ENCODE measurements around the gene FIBP.
A peak's percentile ranks its signal among the peaks of the same experiment; 100 is the strongest.
"Not testable (repeated sequence)": the region's sequence is repeated elsewhere in the genome, so short reads cannot be mapped to it uniquely, and the experiment has no call there.

The FIBP gene

GRCh38 chr11:65857853-65858680 lies 30.2 kb downstream of the FIBP start, which contains the start of gene CFL1:
TSS of gene CFL1 (minus strand) at chr11:65858180. CDS start at chr11:65858099, 81 bp downstream.
- DNase-seq: peak; percentile 98

DNA sequence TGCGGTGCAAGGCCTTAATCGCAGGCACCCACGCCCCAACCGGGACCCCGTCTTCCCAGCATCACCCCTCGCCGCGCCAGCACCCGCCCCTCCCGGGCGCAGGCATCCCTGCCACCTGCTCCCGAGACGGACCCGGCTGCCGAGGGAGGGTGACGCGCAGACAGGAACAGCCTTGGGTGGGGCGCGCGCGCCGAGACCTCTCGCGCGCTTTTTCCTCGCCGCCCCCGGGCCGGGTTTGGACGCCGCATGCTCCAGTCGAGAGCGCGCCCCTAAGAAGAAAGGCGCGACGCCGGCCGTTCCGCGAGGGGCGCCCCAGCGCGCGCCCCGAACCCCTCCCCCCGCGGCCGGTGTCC lies 30.8 kb downstream of the FIBP start:
- no peak for DNase-seq

- peak; percentile 78 for DNase-seq
Observed at GRCh38 chr11:65856689-65857499, 31.4 kb downstream of the FIBP start.

DNA sequence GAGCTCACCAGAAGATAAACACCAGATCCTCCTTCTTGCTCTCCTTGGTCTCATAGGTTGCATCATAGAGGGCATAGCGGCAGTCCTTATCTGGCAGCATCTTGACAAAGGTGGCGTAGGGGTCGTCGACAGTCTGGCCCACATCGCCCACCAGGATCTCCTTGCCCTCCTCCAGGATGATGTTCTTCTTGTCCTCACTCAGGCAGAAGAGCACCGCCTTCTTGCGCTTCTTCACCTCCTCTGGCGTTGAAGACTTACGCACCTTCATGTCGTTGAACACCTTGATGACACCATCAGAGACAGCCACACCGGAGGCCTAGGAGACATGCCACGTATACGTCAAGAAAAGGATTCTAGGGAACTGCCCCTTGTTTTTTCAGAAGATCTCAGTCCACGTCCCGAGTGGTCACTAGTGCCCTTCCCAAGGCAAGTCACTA lies 32.3 kb downstream of the FIBP start:
- DNase-seq: peak; percentile 0

- peak; percentile 0 for DNase-seq
Observed at GRCh38 chr11:65854852-65855837, 33.1 kb downstream of the FIBP start.

- DNase-seq: no peak
Observed at GRCh38 chr11:65854161-65854592, 34.1 kb downstream of the FIBP start.

DNA sequence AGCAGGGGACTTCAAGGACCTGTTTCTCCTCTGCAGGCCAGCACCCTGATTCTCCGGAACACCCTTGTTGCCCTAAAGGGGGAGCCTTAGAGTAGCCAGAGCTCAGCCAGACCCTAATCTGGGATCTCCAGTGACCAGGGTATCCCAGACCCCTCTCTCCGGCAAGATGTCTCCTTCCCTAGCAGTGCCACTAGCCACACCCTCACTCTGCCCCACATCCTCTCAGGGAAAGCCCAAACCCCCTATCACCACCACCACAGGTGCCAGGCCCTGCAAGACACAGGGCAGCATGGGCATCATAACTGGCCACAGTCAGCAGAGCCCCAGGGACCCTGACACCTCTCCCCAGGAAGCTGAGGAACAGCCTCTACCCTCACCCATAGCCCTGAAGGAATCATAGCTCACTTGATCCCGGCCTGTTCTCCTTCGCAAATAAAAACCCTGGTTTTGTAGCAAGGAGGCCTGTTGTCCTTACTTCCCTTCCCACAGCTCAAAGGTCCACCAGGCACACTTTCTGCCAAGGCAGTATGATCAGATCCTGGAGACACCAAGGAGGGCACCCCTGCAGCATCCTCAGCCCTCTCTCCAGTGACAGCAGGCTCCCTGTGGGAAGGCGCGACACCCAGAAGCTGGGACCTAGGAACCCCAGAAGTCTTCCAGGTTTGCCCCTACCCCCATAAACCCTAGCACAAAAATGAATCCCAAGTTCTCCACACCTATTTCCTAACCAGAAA lies 34.9 kb downstream of the FIBP start:
- DNase-seq: no peak

- peak; percentile 15 for DNase-seq
Observed at GRCh38 chr11:65852508-65853245, 35.6 kb downstream of the FIBP start.

DNA sequence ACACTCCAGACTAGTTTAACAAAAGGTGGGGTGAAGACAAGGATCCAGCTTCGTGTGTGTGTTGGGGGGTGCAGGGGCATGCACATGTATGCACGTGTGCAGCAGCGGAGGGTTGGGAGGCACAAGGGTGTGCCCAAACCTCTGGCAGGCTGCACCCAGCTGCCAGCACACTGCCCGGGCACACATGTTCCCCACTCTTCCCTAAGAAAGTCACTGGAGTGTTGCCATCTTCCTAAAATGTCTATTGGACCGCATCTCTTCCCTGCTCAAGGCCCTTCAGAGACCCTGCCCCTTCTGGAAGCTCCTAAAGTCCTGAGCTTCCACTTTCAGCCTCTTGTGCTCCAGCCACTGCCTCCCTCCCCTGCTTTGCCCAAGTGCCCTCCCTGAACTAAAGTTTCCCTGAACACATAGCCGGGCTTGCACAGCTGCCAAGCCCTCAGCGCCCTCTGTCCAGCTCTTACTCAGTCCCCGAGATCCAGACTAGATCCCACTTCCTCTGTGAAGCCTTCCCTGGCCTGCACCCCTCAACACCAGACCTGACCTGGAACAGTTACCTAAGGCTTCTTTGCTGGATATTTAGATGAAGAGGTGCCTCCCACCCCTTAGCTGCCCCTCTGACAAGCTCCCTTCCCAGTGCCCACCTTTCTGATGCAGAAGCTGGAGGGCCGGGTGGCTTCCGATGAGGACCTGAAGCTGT lies 36.3 kb downstream of the FIBP start:
- no peak for DNase-seq

GRCh38 chr11:65851083-65851579 lies 37.1 kb downstream of the FIBP start:
- peak; percentile 40 for DNase-seq

DNA sequence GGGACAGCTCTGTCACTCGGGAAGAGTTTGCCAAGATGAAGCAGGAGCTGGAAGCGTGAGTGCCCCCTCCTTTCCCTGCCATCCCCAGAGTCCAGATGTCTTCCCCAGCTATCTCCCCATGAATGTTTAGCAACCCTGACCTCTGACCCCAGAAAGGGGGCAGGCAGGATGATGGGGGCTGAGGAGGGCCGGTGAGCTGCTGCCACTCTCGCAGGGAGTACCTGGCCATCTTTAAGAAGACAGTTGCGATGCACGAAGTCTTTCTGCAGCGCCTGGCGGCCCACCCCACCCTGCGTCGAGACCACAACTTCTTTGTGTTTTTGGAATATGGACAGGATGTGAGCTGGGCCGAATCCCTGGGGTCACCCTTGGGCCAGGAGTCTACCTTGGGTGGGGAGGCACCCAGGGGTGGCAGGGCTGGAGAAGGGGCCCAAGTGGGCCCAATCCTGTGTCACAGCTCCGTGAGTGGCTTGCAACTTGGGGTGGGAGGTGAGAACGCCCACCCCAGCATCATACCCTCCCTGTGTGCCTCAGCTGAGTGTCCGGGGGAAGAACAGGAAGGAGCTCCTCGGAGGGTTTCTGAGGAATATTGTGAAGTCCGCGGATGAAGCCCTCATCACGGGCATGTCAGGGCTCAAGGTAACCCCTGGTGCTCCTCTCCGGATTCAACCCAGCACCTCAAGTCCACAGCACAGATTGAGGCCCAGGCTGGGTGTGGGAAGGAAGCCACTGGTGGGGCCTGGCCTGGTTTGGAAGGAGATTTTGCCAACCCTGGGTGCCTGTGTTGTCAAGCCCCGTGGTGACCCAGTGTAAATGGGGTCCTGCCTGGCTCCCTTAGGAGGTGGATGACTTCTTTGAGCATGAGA lies 37.8 kb downstream of the FIBP start:
- no peak for DNase-seq

DNA sequence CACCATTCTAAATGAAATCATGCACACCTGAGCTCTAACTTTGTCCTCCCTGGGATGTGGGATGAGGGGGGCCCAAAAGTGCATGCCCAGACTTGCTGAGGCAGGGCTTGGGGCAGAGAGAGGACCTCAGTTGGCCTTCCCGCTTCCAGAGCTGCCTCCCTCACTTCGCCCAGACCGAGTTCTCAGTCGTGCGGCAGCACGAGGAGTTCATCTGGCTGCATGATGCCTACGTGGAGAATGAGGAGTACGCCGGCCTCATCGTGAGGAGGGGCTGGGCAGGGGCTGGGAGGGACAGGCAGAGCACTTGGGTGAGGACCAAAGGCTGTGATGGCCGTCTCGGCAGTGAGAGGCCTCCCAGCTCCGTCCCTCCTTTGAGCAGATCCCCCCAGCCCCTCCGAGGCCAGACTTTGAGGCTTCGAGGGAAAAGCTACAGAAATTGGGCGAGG lies 38.5 kb downstream of the FIBP start:
- no peak for DNase-seq

DNA sequence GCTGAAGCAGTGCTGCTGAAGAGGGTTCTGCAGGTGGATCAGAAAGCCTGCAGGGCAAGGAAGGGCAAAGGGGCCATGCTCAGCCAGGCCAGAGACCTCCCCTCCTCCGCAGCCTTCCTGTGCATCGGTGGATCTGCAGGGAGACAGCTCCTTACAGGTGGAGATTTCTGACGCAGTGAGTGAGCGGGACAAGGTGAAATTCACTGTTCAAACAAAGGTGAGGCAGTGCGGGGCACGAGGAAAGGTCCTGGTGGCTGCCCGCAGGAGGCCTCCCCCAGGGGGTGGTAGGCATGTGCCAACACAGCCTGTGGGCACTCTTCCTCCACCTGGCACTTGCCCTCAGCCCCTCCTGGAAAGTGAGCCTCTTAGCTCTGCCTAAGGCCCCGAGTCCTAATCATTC lies 38.9 kb downstream of the FIBP start:
- no peak for DNase-seq

GRCh38 chr11:65848693-65849092 lies 39.6 kb downstream of the FIBP start:
- DNase-seq: not testable (repeated sequence)

GRCh38 chr11:65847746-65848145 lies 40.5 kb downstream of the FIBP start:
- DNase-seq: no peak

GRCh38 chr11:65844231-65844872 lies 43.9 kb downstream of the FIBP start:
- no peak for DNase-seq

- no peak for DNase-seq
Observed at GRCh38 chr11:65843811-65844210, 44.5 kb downstream of the FIBP start.

GRCh38 chr11:65842144-65842543 lies 46.1 kb downstream of the FIBP start:
- DNase-seq: no peak

GRCh38 chr11:65834202-65834601 lies 54.1 kb downstream of the FIBP start:
- DNase-seq: no peak
